AML-193 (cell line): Measurements from ENCODE around the gene GGA1.
"Not testable (repeated sequence)": the region's sequence is repeated elsewhere in the genome, so short reads cannot be mapped to it uniquely, and the experiment has no call there.

Source experiments
- DNase-seq, 2 experiments: peaks; one replicate each; lab custom pipeline; 2025; lab: John Stamatoyannopoulos, UW

GGA1 gene

GRCh38 chr22:37571258-37571991 is 37.2 kb upstream of the GGA1 start:
- DNase-seq = no peak

GRCh38 chr22:37571992-37572373 is 36.7 kb upstream of the GGA1 start:
- DNase-seq = no peak

- DNase-seq = no peak
Measured at GRCh38 chr22:37575490-37576003, 33.1 kb upstream of the GGA1 start.

GRCh38 chr22:37578002-37578401 is 30.6 kb upstream of the GGA1 start:
- DNase-seq = no peak

GRCh38 chr22:37581504-37581903 is 27.1 kb upstream of the GGA1 start:
- DNase-seq = no peak

- DNase-seq = no peak
Measured at GRCh38 chr22:37582526-37582925, 26.1 kb upstream of the GGA1 start.

- DNase-seq = no peak
Measured at GRCh38 chr22:37588546-37589215, 20.0 kb upstream of the GGA1 start.

GRCh38 chr22:37589636-37590035 is 19.0 kb upstream of the GGA1 start:
- no peak for DNase-seq

GRCh38 chr22:37591081-37591480 is 17.6 kb upstream of the GGA1 start:
- DNase-seq = not testable (repeated sequence)

- DNase-seq = no peak
Measured at GRCh38 chr22:37591823-37592404, 16.7 kb upstream of the GGA1 start.

- no peak for DNase-seq
Measured at GRCh38 chr22:37594237-37594636, 14.4 kb upstream of the GGA1 start.

GRCh38 chr22:37599153-37599552 is 9.5 kb upstream of the GGA1 start:
- DNase-seq = no peak

GRCh38 chr22:37601203-37601539 is 7.5 kb upstream of the GGA1 start:
- no peak for DNase-seq

- peak in 1 of 2 experiments; percentile 20 for DNase-seq
Measured at GRCh38 chr22:37601540-37602442, 6.8 kb upstream of the GGA1 start.

- DNase-seq = not testable (repeated sequence)
Measured at GRCh38 chr22:37602546-37603277, 5.9 kb upstream of the GGA1 start.

- no peak for DNase-seq
Measured at GRCh38 chr22:37604074-37604473, 4.6 kb upstream of the GGA1 start.

- no peak for DNase-seq
Measured at GRCh38 chr22:37604875-37605274, 3.8 kb upstream of the GGA1 start.

GRCh38 chr22:37607010-37607934 is 1.4 kb upstream of the GGA1 start:
- peak; percentile 29 to 37 for DNase-seq

GRCh38 chr22:37607935-37608476 is 628 bp upstream of the GGA1 start:
- DNase-seq = no peak
